Measurements from ENCODE around the gene KLF16.

KLF16 gene

GRCh38 chr19:1805401-1806183 is 57.8 kb downstream of the KLF16 start:
- DNase-seq, result no peak

- DNase-seq, result no peak
Observed at GRCh38 chr19:1804858-1805257, 58.5 kb downstream of the KLF16 start.
